Pancreas (tissue), 10 donors: Measurements from ENCODE around the gene MCEE. TPM values are rescaled to one million over a fixed set of nuclear protein-coding genes. Genes with fewer than 3 reads are reported as not detected.
"Not testable (repeated sequence)": the region's sequence is repeated elsewhere in the genome, so short reads cannot be mapped to it uniquely, and the experiment has no call there.

Experiments
- ATAC-seq, 4 donors: fragments of 200-7000 bp; cut with Tn5 transposase; one replicate each; pipeline versions ENCODE4 v1.8.0 to v1.9.1; 2020; ENCODE audit warnings: mild to moderate bottlenecking in 4 of 4, moderate library complexity in 4 of 4
- DNase-seq, 6 donors: peaks; one replicate each; pipeline ENCODE4 v3.0.0-alpha.2; 2020
- FAIRE-seq: peaks from 2 replicates; lab custom pipeline; 2012; peaks lifted over from hg19 to GRCh38; lab: Jason Lieb, UNC
- H3K27ac ChIP-seq, 4 donors: fragments of 200-600 bp; sonication (generic); 1 replicate in 3 of 4; 2 replicates in 1 of 4; pipeline versions ENCODE4 v1.5.0 to v1.8.0; 2020
- H3K27me3 ChIP-seq, 4 donors: fragments of 200-600 bp; one replicate each; pipeline ENCODE4 v1.8.0; 2021
- H3K36me3 ChIP-seq, 3 donors: fragments of 200-600 bp; sonication (generic) in 1 of 3; one replicate each; pipeline versions ENCODE4 v1.5.0 to v1.8.0; 2020 to 2021
- H3K4me1 ChIP-seq, 3 donors: fragments of 200-600 bp; one replicate each; pipeline ENCODE4 v1.8.0; 2021
- H3K4me3 ChIP-seq, 4 donors: fragments of 200-600 bp; sonication (generic) in 2 of 4; one replicate each; pipeline versions ENCODE4 v1.5.0 to v1.8.0; 2020 to 2021
- H3K9me3 ChIP-seq, 4 donors: fragments of 200-600 bp; one replicate each; pipeline ENCODE4 v1.8.0; 2021
- WGBS, 2 donors: extraction: QIAGEN DNeasy Blood & Tissue Kit; methylation state at CpG; one replicate each; pipeline ENCODE4 v1.1.7; 2013; 5-methylcytosine and 5-hydroxymethylcytosine counted together
- intact Hi-C, 3 donors: fragments of 100-400 bp; cut with DNase I; formaldehyde crosslinking; loops; one replicate each; pipeline versions ENCODE4 v1.11.1 to v1.14.2; 2022
- polyA plus RNA-seq, 2 donors: library from polyadenylated mRNA; stranded (reverse); fragments of 200-250 nt; gene quantifications; one replicate each; pipeline ENCODE4 v1.2.3, GENCODE V29; 2013
- total RNA-seq, 6 donors: library from RNA; stranded (reverse); fragmentation: NEBNext Ultra II Directional in 4 of 6; extraction: Animal tissue kit (Norgen Biotek cat#: 25700) in 4 of 6; gene quantifications; one replicate each; pipeline versions ENCODE4 v1.2.1 to v1.2.4, GENCODE V29; 2021 to 2023
- TF ChIP-seq, protein P1 (sequence below), 4 donors: fragments of 200-600 bp; sonication (generic) in 3 of 4; IDR thresholded peaks; one replicate each; pipeline versions ENCODE4 v1.5.0 to v1.8.0; 2021; ENCODE audit warnings: antibody characterized with exemption in 4 of 4
- donor health status: healthy with polysubstance abuse.
- donor health status: DM: no; HTN: no; CAD: no; lungs with moderate emphysema.
- donor health status: DM: no; HTN: no; CAD: no.
- donor health status: control.
- donor health status: control.
- donor health status: Bipolar disorder and iron deficiency.
- donor health status: DM: yes; HTN: yes; CAD: no.
- donor health status: DM: no; HTN: no; CAD: no.
- donor health status: DM: no; HTN: no; CAD: no.
- donor health status: DM: yes; HTN: yes; CAD: no.

MCEE gene
- total and polyA plus RNA-seq, 8 donors = 15.0 to 28.5 (median 16.7) TPM

GRCh38 chr2:71108091-71108490 is 21.9 kb downstream of the MCEE start:
- WGBS, 2 donors = 87 to 94% methylated on average over 2 of the region's 2 CpGs
- TF ChIP-seq, protein P1, sequence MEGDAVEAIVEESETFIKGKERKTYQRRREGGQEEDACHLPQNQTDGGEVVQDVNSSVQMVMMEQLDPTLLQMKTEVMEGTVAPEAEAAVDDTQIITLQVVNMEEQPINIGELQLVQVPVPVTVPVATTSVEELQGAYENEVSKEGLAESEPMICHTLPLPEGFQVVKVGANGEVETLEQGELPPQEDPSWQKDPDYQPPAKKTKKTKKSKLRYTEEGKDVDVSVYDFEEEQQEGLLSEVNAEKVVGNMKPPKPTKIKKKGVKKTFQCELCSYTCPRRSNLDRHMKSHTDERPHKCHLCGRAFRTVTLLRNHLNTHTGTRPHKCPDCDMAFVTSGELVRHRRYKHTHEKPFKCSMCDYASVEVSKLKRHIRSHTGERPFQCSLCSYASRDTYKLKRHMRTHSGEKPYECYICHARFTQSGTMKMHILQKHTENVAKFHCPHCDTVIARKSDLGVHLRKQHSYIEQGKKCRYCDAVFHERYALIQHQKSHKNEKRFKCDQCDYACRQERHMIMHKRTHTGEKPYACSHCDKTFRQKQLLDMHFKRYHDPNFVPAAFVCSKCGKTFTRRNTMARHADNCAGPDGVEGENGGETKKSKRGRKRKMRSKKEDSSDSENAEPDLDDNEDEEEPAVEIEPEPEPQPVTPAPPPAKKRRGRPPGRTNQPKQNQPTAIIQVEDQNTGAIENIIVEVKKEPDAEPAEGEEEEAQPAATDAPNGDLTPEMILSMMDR (IDR thresholded peaks at IDR 0.05) = no peak
- no peak for FAIRE-seq
- ATAC-seq = no peak
- Histone ChIP-seq H3K4me3 (no peak overlapping the region), H3K9me3 (no peaks in the 10 kb centered on the region), H3K4me1 (no peaks in the 10 kb centered on the region), H3K27ac (no peak overlapping the region), H3K27me3 (no peaks in the 10 kb centered on the region), H3K36me3 (peaks cover 0 to 24% (median 0%) of the 10 kb centered on the region in 3 donors)
- intact Hi-C loops = no loop called here
- DNase-seq = no peak

- H3K4me1 ChIP-seq, H3K27ac ChIP-seq, H3K4me3 ChIP-seq, DNase-seq, H3K9me3 ChIP-seq, FAIRE-seq, ATAC-seq, H3K27me3 ChIP-seq, intact Hi-C loops: not testable (repeated sequence)
- 62 to 72% methylated on average over 6 of the region's 6 CpGs for WGBS, 2 donors
- peaks cover 0 to 21% (median 0%) of the 10 kb centered on the region in 3 donors for H3K36me3 ChIP-seq
Observed at GRCh38 chr2:71106463-71106862, 23.6 kb downstream of the MCEE start.

GRCh38 chr2:71103809-71104208 is 26.2 kb downstream of the MCEE start:
- Histone ChIP-seq H3K4me3 (no peak overlapping the region), H3K36me3 (peaks cover 0 to 3% (median 0%) of the 10 kb centered on the region in 3 donors), H3K9me3 (no peaks in the 10 kb centered on the region), H3K27ac (no peak overlapping the region), H3K4me1 (no peaks in the 10 kb centered on the region), H3K27me3 (no peaks in the 10 kb centered on the region)
- intact Hi-C loops = no loop called here
- TF ChIP-seq, protein P1 (IDR thresholded peaks at IDR 0.05) = no peak
- 83 to 86% methylated on average over 5 of the region's 5 CpGs for WGBS, 2 donors
- DNase-seq (no peak), ATAC-seq (no peak), FAIRE-seq (no peak)

- intact Hi-C loops = no loop called here
- 61 to 67% methylated on average over 6 of the region's 6 CpGs for WGBS, 2 donors
- no peaks in the 10 kb centered on the region for H3K36me3 ChIP-seq
- H3K9me3 ChIP-seq = no peaks in the 10 kb centered on the region
- FAIRE-seq (no peak), DNase-seq (no peak), ATAC-seq (no peak)
- H3K27me3 ChIP-seq = no peaks in the 10 kb centered on the region
- H3K4me1 ChIP-seq = no peaks in the 10 kb centered on the region
- no peak overlapping the region for H3K4me3 ChIP-seq
- TF ChIP-seq, protein P1 (IDR thresholded peaks at IDR 0.05) = no peak
- no peak overlapping the region for H3K27ac ChIP-seq
Observed at GRCh38 chr2:71102981-71103681, 26.9 kb downstream of the MCEE start.

DNA sequence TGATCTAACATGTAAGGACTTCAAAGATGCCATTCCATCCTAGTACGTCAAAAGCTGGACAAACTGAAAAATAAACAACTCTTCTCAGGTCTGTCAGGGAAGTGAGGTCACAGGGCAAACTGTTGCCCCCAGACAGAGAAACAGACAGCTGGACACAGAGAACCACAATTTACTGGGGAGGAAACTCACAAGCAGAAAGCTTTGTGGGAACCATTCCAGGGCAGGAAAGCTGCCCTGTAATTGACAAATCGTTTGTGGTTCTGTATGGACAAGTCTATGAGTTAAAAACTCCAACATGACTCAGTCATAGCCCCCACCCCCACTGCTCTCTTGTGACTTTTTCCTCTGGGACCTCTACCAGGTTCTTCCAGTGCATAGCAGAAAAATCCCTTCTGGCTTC is 28.4 kb downstream of the MCEE start:
- FAIRE-seq = no peak
- intact Hi-C loops = no loop called here
- 53 to 54% methylated on average over 2 of the region's 2 CpGs for WGBS, 2 donors

More for the DNA sequence above, 28.4 kb downstream of the MCEE start:
- no peaks in the 10 kb centered on the region for H3K27me3 ChIP-seq
- no peaks in the 10 kb centered on the region for H3K4me1 ChIP-seq
- ATAC-seq (peak in 1 of 4 donors; percentile 39), DNase-seq (no peak)
- no peak overlapping the region for H3K4me3 ChIP-seq
- TF ChIP-seq, protein P1 (IDR thresholded peaks at IDR 0.05) = no peak
- H3K27ac ChIP-seq = no peak overlapping the region
- H3K9me3 ChIP-seq = no peaks in the 10 kb centered on the region
- no peaks in the 10 kb centered on the region for H3K36me3 ChIP-seq
